Psoas muscle (tissue), 8 donors: Measurements from ENCODE around the gene LAMC1. TPM values are rescaled to one million over a fixed set of nuclear protein-coding genes. Genes with fewer than 3 reads are reported as not detected.

Experiments
- ATAC-seq, 4 donors: fragments of 200-7000 bp; cut with Tn5 transposase; one replicate each; pipeline ENCODE4 v1.9.1; 2020; ENCODE audit warnings: moderate library complexity in 3 of 4, mild to moderate bottlenecking in 2 of 4
- DNase-seq, 2 donors: peaks; one replicate each; pipeline ENCODE4 v3.0.0-alpha.2; 2020
- H3K27ac ChIP-seq: fragments of 200-600 bp; one replicate; pipeline ENCODE4 v1.8.0; 2022
- H3K27me3 ChIP-seq, 3 donors: fragments of 200-600 bp in 1 of 3; one replicate each; pipeline versions ENCODE4 v1.6.1 to v1.8.0; 2013 to 2022; ENCODE audit warnings: low read length in 2 of 3, mild to moderate bottlenecking in 2 of 3, moderate library complexity in 1 of 3; ENCODE audit not compliant: insufficient read depth in 3 of 3
- H3K36me3 ChIP-seq, 2 donors: fragments of 200-600 bp in 1 of 2; one replicate each; pipeline versions ENCODE4 v1.6.1 to v1.8.0; 2013 to 2022; ENCODE audit warnings: low read depth in 1 of 2, mild to moderate bottlenecking in 1 of 2, moderate library complexity in 1 of 2; ENCODE audit not compliant: insufficient read depth in 1 of 2
- H3K4me1 ChIP-seq: fragments of 200-600 bp; one replicate; pipeline ENCODE4 v1.8.0; 2022
- H3K4me3 ChIP-seq: fragments of 200-600 bp; one replicate; pipeline ENCODE4 v1.8.0; 2022; ENCODE audit warnings: mild to moderate bottlenecking
- H3K9me3 ChIP-seq: fragments of 200-600 bp; one replicate; pipeline ENCODE4 v1.8.0; 2022
- WGBS, 3 donors: extraction: QIAGEN DNeasy Blood & Tissue Kit; methylation state at CpG; one replicate each; pipeline versions ENCODE4 v1.1.6 to v1.1.7; 2013; 5-methylcytosine and 5-hydroxymethylcytosine counted together
- intact Hi-C, 2 donors: fragments of 100-400 bp; cut with DNase I; formaldehyde crosslinking; loops; one replicate each; pipeline versions ENCODE4 v1.11.0 to v1.14.2; 2022
- polyA plus RNA-seq, 3 donors: library from polyadenylated mRNA; stranded (reverse); fragments of 200-250 nt; gene quantifications; one replicate each; pipeline ENCODE4 v1.2.3, GENCODE V29; 2013
- total RNA-seq, 4 donors: library from RNA; stranded (reverse); fragmentation: NEBNext Ultra II Directional in 2 of 4; extraction: Animal tissue kit (Norgen Biotek cat#: 25700) in 2 of 4; gene quantifications; one replicate each; pipeline versions ENCODE4 v1.2.1 to v1.2.4, GENCODE V29; 2021 to 2023
- TF ChIP-seq, protein P1 (sequence below): fragments of 200-600 bp; IDR thresholded peaks from one replicate; pipeline ENCODE4 v1.8.0; 2022; ENCODE audit warnings: antibody characterized with exemption
- donor health status: healthy with polysubstance abuse.
- donor health status: DM: no; HTN: no; CAD: no; lungs with moderate emphysema.
- donor health status: Bipolar disorder and iron deficiency.
- donor health status: healthy.
- donor health status: DM: yes; HTN: yes; CAD: no.
- donor health status: DM: no; HTN: no; CAD: no.
- donor health status: DM: no; HTN: no; CAD: no.
- donor health status: DM: yes; HTN: yes; CAD: no.

The LAMC1 gene
- total and polyA plus RNA-seq, 7 donors: 28.0 to 94.4 (median 71.4) TPM

DNA sequence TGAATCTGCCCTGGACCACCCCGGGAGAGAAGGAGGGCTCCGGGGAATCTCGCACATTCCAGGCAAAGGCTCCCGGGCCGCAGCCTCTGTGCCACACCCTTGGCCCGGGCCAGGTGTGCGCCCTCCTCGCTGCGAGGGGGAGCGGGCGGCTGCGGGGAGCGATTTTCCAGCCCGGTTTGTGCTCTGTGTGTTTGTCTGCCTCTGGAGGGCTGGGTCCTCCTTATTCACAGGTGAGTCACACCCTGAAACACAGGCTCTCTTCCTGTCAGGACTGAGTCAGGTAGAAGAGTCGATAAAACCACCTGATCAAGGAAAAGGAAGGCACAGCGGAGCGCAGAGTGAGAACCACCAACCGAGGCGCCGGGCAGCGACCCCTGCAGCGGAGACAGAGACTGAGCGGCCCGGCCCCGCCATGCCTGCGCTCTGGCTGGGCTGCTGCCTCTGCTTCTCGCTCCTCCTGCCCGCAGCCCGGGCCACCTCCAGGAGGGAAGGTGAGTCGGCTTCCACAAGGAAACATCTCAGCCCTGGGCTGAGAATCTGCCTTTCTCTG, 162.8 kb downstream of the LAMC1 start, which contains the start of gene LAMC2:
Gene LAMC2, plus strand, starts transcription at position 324 of the 550 bp plus-strand sequence. Its CDS starts 89 bp downstream, at position 413.
- TF ChIP-seq, protein P1, sequence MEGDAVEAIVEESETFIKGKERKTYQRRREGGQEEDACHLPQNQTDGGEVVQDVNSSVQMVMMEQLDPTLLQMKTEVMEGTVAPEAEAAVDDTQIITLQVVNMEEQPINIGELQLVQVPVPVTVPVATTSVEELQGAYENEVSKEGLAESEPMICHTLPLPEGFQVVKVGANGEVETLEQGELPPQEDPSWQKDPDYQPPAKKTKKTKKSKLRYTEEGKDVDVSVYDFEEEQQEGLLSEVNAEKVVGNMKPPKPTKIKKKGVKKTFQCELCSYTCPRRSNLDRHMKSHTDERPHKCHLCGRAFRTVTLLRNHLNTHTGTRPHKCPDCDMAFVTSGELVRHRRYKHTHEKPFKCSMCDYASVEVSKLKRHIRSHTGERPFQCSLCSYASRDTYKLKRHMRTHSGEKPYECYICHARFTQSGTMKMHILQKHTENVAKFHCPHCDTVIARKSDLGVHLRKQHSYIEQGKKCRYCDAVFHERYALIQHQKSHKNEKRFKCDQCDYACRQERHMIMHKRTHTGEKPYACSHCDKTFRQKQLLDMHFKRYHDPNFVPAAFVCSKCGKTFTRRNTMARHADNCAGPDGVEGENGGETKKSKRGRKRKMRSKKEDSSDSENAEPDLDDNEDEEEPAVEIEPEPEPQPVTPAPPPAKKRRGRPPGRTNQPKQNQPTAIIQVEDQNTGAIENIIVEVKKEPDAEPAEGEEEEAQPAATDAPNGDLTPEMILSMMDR: no peak
- 54 to 61% (median 58%) methylated on average over 24 to 30 of the region's 30 CpGs for WGBS, 3 donors
- H3K4me3 ChIP-seq: no peak within 1 kb of the TSS
- H3K36me3 ChIP-seq: no peaks in the 10 kb centered on the region
- ATAC-seq: no peak
- H3K27ac ChIP-seq: no peak within 1 kb of the TSS
- peaks cover 0 to 6% (median 0%) of the 10 kb centered on the region in 3 donors for H3K27me3 ChIP-seq
- no peaks in the 10 kb centered on the region for H3K9me3 ChIP-seq
- no peak for DNase-seq
- intact Hi-C loops: no loop called here
- no peaks in the 10 kb centered on the region for H3K4me1 ChIP-seq

- Histone ChIP-seq H3K27me3 (peaks cover 0 to 6% (median 0%) of the 10 kb centered on the region in 3 donors), H3K4me3 (no peak overlapping the region), H3K9me3 (no peaks in the 10 kb centered on the region), H3K36me3 (no peaks in the 10 kb centered on the region), H3K27ac (no peak overlapping the region), H3K4me1 (no peaks in the 10 kb centered on the region)
- WGBS, 3 donors: 78 to 89% (median 85%) methylated on average over 4 of the region's 4 CpGs
- TF ChIP-seq, protein P1: no peak
- no peak for DNase-seq
- no peak for ATAC-seq
- intact Hi-C loops: no loop called here
Measured at GRCh38 chr1:183186841-183187240, 163.6 kb downstream of the LAMC1 start.

- no peak for DNase-seq
- TF ChIP-seq, protein P1: no peak
- no peaks in the 10 kb centered on the region for H3K4me1 ChIP-seq
- no peak for ATAC-seq
- H3K9me3 ChIP-seq: no peaks in the 10 kb centered on the region
- H3K4me3 ChIP-seq: no peak overlapping the region
- H3K27me3 ChIP-seq: peaks cover 0 to 6% (median 0%) of the 10 kb centered on the region in 3 donors
- 44 to 55% (median 55%) methylated on average over 1 of the region's 1 CpG for WGBS, 3 donors
- H3K36me3 ChIP-seq: no peaks in the 10 kb centered on the region
- intact Hi-C loops: no loop called here
- no peak overlapping the region for H3K27ac ChIP-seq
Measured at GRCh38 chr1:183188240-183188639, 165.0 kb downstream of the LAMC1 start.

GRCh38 chr1:183191833-183192232, 168.6 kb downstream of the LAMC1 start:
- Histone ChIP-seq H3K36me3 (no peaks in the 10 kb centered on the region), H3K4me3 (no peak overlapping the region), H3K27ac (no peak overlapping the region), H3K27me3 (peaks cover 0 to 6% (median 0%) of the 10 kb centered on the region in 3 donors), H3K4me1 (no peaks in the 10 kb centered on the region), H3K9me3 (no peaks in the 10 kb centered on the region)
- DNase-seq (no peak), ATAC-seq (no peak)
- TF ChIP-seq, protein P1: no peak
- intact Hi-C loops: no loop called here
- WGBS, 3 donors: 38 to 54% (median 53%) methylated on average over 1 of the region's 1 CpG
